Renal cortex interstitium (tissue), 11 donors: ENCODE data around the gene NBR1. TPM values are rescaled to one million over a fixed set of nuclear protein-coding genes. Genes with fewer than 3 reads are reported as not detected.
"Not testable (repeated sequence)": the region's sequence is repeated elsewhere in the genome, so short reads cannot be mapped to it uniquely, and the experiment has no call there.

ENCODE experiments used
- DNase-seq, 11 donors: peaks; one replicate each; pipeline ENCODE4 v3.0.0-alpha.2; 2013; ENCODE audit warnings: low read depth in 9 of 11, low spot score in 4 of 11; ENCODE audit errors: extremely low read depth in 1 of 11
- polyA plus RNA-seq, 3 donors: library from polyadenylated mRNA; unstranded; fragments of 120-200 nt; gene quantifications; one replicate each; pipeline ENCODE4 v1.2.1, GENCODE V29; 2013; ENCODE audit not compliant: insufficient read length in 3 of 3

The NBR1 gene
- polyA plus RNA-seq, 3 donors = 107 to 122 (median 122) TPM

- no peak for DNase-seq
Measured at GRCh38 chr17:43210576-43210975, 39.6 kb downstream of the NBR1 start.

- no peak for DNase-seq
Measured at GRCh38 chr17:43211123-43211479, 40.1 kb downstream of the NBR1 start.

GRCh38 chr17:43211480-43212402 lies 40.7 kb downstream of the NBR1 start, which contains the start of gene TMEM106A:
Gene TMEM106A, plus strand, starts transcription at chr17:43211875. Its CDS starts 1,167 bp downstream, at chr17:43213042.
- DNase-seq = peak; percentile 46 to 77 (median 72)

DNA sequence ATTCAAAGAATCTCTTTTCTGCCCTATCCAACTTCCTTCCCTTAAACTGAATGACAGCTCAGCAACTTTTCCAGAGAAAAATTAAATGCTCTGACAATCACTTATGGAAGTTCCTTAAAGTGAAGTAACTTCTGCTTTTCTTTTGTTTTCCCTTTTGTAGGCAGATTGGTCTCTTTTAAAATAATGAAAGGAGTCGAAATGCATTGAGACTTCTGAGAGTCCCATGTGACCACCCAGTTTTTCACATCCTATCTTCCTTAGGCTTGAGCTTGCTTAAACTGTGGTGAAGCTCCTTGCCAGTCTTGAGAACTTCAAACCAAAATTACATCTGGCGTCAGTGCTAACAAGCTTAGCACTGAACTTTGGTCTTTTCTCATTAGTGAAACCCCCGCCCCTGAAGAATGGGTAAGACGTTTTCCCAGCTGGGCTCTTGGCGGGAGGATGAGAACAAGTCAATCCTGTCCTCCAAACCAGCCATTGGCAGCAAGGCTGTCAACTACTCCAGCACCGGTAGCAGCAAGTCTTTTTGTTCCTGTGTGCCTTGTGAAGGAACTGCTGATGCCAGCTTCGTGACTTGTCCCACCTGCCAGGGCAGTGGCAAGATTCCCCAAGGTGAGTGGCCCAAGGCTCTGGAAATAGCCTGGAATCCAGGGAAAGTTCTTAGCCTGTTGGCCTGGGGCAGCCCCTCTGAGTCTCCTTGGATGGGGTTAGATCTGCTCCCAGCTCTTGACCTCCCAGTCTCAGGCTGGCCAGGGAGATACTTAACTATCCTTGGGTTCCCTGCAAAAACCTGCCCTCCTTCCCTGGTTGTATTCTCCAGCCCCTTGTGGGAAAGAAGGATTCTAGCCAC lies 41.9 kb downstream of the NBR1 start:
- peak in 1 of 11 donors; percentile 18 for DNase-seq

DNA sequence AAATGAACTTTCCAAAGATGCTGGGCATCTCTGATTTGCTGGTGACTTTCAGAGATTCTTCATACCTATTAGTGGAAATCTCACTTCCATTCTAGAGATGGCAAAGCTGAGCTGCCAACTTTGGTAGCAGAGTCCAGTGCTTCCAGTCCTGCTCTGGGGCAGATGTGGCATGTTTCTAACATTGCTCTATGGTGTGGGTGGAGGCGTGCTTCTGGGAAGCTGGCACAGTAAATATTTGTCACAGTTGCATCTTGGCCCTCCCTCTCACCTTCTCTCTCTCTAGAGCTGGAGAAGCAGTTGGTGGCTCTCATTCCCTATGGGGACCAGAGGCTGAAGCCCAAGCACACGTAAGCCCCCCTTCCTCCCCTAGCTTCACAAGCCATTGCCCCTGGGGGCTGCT lies 42.5 kb downstream of the NBR1 start:
- DNase-seq = no peak

- DNase-seq = no peak
Measured at GRCh38 chr17:43215341-43215740, 44.3 kb downstream of the NBR1 start.

- no peak for DNase-seq
Measured at GRCh38 chr17:43216369-43216761, 45.4 kb downstream of the NBR1 start.

DNA sequence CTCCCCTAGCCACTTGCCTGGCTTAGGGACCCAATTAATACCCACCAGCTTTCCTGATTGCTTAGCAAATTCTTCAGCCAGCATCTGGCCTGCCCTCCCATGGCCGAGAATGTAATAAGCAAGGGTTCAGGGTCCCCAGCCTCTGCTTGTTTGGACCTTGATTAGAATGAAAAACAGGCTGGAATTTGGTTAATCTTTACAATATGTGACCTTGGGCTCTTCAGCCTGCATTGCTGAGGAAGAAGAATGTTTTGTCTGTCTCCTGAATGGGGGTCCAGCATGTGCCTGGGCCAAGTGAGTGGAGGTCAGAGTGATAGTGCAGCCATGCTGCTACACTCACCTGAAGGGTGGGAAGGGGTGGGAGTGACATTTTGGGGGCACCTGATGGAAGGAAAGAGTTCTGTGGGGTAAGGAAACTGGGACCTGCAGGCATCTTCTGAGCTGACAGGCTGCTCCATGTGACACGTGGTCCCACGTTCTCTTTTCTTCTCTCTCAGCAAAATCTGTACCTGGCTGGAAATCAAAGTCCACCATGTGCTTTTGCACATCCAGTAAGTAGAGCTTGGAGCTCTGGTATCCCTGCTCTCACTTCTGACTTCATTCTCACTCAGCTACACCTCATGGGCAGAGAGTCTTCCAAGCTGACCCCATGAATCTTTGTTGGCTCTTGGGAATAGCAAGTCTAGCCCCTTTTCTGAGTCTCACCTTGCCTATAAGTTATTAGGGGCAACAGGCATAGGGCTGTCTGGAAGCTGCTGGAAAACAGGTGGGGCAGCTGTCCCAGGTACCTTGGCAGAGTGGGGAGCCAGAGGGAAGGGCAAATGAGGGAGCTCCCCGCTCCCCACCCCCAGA lies 46.0 kb downstream of the NBR1 start:
- DNase-seq = peak in 1 of 11 donors; percentile 40

GRCh38 chr17:43217614-43218087 lies 46.6 kb downstream of the NBR1 start:
- no peak for DNase-seq

DNA sequence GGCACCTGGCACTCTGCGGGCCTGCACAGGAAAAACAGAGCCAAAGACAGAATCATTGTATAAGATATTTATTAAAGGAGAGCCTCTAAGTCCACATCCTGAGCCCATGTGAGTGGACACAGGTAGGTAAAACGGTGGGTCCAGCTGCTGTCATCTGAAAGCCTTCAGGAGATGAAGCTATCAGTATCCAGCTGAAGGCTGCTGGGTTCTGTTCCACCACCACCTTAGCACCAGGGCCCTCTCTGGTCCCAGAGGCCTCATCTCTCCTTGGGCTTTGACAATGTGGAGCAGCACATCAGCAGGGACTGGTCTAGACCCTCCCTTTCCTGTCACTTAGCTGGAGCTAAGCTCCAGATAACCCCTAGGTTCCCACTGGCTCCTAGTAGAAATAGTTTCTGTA lies 48.0 kb downstream of the NBR1 start:
- no peak for DNase-seq

DNA sequence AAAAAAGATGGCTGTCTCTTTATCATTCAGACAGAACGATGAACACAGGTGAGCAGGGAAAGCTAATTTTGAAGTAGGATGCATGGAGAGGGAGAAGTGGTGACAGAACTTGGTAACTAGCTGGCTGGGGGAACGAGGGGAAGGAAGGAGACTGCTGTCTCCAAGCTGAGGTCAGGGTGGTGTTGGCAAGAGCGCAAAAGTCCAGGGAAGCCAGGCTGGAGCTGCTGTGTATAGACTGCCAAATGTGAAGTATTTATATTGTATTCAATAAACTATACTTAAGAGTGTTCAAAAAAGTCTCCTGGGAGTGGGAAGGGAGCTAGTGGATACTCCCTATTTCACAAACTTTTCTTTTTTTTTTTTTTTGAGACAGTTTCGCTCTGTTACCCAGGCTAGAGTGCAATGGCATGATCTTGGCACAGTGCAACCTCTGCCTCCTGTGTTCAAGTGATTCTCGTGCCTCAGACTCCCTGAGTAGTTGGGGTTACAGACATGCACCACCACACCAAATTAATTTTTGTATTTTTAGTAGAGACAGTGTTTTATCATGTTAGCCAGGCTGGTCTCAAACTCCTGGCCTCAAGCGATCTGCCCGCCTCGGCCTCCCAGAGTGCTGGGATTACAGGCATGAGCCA lies 48.8 kb downstream of the NBR1 start:
- DNase-seq = no peak

DNA sequence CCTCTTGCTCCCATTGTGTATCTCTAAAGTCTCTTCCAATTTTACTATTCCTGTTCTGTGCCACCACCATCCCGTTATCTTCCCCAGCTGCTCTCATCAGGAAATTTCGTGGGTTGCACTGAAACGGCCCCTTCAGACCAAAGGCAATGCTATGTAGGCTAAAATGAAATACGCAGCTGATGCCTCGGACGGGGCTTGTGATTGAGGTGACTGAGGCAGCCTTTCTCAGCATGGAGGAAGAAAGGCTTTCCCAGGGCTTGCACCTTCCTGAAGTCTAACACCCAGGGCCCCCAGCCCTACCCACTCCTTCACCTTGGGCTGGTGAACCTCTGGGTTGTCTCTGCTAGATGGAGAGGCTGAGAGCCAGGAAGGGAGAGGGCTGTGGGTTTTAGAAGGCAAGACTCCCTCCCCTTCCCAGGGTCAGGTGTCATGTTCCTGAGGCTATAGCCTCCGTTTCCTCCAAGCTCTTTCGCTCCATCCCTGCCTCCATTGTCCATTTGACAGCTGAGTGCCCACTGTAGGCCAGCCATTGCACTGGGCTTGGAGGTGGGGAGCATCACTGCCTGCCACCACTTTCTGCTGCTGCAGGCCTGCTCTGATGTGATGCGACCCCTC lies 49.6 kb downstream of the NBR1 start:
- DNase-seq = no peak

DNA sequence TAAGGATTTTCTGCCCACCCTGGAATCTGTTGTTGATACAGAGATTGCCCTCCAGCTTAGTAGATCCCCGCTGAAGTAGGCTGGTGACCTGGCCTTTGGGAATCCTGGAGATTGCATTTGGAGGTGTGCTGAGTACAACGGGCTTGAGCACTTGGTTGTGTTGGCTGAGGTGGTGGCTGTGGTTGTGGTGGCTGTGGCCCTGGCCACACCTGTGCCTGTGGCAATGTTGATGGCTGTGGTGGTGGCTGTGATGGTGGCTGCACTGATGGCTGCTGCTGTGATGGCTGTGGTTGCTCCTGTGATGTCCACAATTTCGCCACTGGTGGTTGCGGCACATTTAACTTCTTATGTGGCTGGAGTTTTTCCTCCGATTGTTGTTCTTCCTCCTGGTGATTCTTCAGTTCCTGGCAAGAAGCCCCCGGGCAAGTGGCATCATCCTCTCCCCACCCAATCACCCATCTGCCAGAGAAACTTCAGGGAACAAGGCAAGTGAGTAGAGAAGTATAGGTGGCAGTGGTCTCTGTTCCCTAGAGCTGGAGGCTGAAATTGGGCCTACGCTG lies 53.2 kb downstream of the NBR1 start:
- no peak for DNase-seq

GRCh38 chr17:43226393-43226792 lies 55.4 kb downstream of the NBR1 start:
- no peak for DNase-seq

GRCh38 chr17:43228020-43228782 lies 57.2 kb downstream of the NBR1 start, which contains the start of gene CCDC200:
Gene CCDC200, minus strand, starts transcription at chr17:43228623. Its CDS starts 69 bp downstream, at chr17:43228554.
- DNase-seq = not testable (repeated sequence)

- DNase-seq = not testable (repeated sequence)
Measured at GRCh38 chr17:43231205-43232020, 60.4 kb downstream of the NBR1 start.
